HG03432 (cell line): ENCODE measurements around the gene CCDC60.
A peak's percentile ranks its signal among the peaks of the same experiment; 100 is the strongest.

Experiments
- ATAC-seq: cut with Tn5 transposase; IDR thresholded peaks from one replicate; pipeline ENCODE4 v1.9.1; 2021; ENCODE audit warnings: mild to moderate bottlenecking, moderate library complexity; ENCODE audit not compliant: unreplicated experiment

The CCDC60 gene

DNA sequence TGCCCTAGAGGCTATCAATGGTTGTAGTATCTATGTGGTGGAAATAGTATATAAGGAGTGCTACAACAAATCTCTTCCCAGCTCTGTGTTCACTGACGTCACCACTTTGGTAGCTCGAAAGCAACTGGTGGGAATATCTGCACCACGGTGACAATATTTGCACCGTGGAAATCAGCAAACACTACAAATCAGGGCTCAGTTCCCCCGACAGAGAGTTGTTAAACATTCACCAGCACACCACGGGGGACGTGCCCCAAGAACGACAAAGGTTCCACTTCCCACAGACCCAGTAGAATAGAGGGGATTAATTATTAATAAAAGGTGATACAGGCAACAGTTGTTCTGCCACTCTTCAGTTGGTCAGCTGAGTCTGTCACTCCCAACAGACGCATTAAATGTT is 98.4 kb downstream of the CCDC60 start:
- no peak for ATAC-seq

DNA sequence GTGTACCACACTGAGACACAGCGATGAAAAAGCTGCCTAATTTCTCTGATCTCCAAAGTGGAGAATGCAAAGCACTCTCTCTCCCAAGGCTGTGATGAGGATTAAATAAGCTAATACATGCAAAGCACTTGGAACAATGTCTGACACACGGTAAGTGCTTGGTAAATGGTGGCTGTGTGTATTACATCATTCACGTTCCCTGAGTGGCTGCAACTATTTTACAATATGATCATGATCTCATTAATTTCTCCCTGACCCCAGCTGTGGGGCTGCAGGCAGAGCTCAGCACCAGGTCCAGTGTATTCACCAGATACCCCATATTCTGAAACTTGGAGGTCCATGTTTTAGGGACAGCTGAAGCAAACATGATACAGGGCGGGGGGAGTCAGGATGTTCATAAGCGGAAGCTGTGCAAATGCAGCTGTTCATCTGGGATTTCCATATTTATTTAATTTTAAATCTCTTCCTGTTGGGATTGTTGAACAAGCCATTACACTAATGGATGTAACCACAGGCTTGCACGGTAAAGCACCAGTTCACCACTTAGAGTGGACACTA is 106.4 kb downstream of the CCDC60 start:
- no peak for ATAC-seq

DNA sequence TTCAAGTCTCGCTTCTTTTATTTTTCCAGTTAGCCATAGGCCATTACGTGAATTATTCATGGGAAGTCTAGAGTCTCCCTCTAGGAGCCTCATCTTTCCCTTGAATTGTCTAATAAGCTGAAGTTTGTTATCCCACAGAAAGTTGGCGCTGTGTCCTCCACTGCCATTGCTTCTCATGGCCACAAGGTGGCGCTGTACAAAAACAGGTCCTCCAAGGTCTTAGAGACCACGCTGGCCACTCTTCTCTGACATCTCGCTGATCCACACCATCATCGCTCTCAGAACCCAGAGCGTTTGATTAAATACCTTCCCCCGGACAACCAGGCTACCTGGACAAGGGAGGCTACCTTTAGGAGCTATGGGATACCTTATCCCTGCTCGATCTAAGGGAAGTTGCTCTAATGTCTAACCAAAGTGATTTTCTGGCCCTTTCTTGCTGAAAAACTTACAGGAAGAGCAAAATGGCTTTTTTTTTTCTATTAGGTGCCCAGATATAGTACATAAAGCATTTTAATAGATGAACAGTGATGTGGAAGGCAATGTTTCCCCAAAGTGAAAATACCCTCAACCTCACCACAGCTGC is 110.0 kb downstream of the CCDC60 start:
- ATAC-seq, result peak; percentile 71

GRCh38 chr12:119446459-119446858 is 111.9 kb downstream of the CCDC60 start:
- ATAC-seq, result no peak

GRCh38 chr12:119447126-119447525 is 112.6 kb downstream of the CCDC60 start:
- no peak for ATAC-seq

DNA sequence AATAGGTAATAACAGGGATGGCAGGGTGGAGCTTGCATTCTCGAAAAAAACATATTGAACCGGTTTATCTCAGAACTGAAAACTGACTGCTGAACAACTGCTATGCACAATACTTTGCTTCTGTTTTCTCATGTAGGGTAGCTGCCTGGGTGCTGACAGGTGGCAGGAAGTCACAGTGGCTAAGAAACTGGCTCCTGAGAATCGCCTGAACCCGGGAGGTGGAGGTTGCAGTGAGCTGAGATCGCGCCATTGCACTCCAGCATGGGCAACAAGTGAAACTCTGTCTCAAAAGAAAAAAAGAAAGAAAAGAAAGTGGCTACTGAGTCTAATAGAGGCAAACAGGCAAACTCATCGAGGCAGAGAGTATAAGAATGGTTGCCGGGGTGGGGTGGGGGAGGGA is 113.1 kb downstream of the CCDC60 start:
- no peak for ATAC-seq

- ATAC-seq, result no peak
Observed at GRCh38 chr12:119448611-119449131, 114.1 kb downstream of the CCDC60 start.

DNA sequence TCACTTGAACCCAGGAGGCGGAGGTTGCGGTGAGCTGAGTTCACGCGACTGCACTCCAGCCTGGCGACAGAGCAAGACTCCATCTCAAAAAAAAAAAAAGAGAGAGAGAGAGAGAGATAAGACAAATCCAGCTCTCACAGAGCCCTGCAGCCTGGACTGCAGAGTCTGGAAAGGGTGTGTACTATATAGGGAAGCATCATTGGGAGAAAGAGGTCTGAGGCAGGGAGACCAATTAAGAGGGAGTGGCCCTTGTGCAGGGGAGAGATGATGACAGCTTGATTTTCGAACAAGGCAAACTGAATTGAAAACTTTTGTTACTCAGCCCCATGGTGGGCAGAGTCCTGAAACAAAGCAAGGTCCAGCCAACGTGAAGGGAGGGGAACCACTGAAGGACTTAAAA is 116.2 kb downstream of the CCDC60 start:
- ATAC-seq, result no peak

DNA sequence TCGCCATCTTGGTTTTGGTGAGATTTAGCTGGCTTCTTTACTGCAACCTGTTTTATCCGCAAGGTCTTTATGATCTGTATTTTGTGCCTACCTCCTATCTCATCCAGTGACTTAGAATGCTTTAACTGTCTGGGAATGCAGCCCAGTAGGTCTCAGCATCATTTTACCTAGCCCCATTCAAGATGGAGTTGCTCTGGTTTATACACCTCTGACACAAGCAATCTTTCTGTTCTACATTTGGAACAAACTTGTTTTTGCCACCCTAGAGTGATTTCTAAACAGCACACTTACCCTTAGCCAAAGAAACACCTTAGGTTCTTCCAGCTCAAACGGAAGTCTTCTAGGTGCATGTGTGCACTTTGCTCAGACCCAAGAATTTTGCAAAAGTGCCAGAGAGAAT is 122.3 kb downstream of the CCDC60 start:
- ATAC-seq, result no peak

DNA sequence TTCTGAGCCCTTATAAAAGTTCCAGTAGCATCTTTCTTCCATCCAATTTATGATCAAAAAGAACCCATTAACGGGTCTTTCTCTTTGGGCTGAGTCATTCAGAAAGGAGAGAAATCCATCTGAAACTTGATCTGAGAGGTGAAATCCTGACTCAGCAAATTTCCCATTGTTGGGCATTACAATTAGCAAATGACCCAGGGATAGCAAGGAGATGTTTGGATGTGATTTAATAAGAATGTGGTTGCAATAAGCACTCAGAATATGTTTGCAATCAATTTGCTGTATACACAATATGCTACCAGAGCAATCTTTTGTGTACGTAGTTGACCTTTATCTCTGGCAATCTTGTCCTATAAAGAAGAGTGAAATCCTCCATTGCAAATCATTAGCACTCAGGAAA is 122.7 kb downstream of the CCDC60 start:
- ATAC-seq, result no peak

GRCh38 chr12:119459481-119459880 is 125.0 kb downstream of the CCDC60 start:
- no peak for ATAC-seq

DNA sequence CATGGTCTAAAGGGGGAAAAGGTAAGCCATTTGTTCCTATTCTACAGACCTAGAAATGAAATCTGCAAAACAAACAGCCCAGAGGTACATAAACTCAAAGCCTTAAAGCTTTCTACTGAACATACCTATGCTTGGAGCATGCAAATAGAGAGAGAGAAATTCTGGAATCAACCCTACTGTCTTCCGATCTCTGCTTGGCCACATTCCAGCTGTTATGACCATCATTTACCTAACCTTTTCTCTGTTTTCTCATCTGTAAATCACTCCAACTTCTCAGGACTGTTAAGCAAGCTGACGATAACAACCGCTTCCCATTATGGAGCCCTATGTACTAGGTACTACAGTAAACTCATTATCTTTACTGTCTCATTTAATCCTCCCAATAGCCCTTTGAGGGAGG is 126.3 kb downstream of the CCDC60 start:
- ATAC-seq, result no peak

DNA sequence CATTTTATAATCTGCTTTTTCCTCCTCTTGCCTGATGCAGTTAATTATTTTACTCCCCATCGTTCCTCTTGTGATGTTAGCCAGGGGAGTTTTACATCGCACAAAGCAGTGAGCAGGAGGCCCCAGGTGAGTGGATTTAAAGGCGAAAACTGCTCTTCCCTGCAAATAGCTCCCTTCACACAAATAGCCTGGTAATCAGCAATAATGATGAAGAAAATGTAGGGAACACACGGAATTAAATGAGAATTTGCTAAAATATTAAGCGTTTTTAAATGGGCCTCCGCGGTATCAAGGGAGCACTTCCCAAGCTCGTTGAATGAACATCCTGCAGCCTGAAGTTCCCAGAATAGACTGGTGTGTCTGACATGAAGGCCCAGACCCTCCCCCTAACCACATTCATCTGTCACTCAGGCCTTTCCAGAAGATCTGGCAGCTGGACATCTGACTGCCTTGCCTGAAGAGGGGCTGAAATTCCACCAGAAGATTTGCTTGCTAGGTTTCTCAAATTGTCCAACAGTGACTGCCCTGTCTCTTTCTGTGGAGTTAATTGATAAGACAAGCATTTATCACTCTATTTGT is 127.2 kb downstream of the CCDC60 start:
- no peak for ATAC-seq

DNA sequence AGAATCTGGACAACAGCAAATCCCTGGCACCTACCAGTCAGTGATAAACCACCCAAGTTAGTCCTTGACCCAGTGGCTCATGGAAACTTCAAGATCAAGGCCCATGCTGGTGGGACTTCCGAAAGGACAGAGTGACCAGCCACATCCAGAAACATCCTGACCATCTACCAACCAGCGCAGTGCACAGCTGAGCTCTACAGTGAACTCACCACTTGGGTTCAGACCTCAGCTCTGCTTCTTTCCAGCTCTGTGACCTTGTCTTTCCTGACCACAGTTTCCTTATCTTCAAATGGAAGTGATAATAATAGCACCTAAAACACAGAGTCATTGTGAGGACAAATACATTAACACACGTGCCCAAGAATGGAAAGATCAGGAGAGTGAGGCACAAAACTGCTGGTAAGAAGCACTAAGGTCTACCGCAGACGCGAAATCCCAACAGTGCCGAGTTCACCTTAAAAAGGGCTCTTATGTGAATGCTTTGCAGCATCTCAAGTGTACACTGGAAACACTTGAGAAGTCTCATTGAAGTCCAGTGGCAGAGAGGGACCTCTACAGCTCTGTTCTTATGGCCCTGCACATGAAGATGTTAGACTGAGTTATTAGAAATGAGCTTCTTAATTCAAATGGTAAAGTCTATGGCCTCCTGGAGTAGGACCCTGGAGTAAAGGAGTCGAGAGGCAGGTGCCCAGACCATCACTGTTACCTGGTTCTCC is 128.8 kb downstream of the CCDC60 start:
- no peak for ATAC-seq

DNA sequence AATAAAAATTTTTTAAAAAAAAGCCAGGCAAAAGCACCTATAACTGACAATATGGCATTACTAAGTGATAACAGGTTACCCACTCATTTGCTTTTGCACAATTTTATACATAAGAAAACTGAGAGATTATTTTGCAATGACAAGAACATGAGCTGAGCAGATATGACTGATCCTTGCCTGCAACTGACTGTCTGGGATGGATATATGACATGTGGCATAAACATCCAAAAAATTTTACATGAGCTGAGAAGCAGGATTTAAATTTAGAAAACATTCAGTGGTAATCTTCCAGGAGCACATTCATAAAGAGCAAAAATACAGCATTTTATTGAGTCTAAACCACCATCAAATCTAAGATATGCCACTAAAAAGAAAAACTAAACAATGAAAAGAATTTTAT is 133.8 kb downstream of the CCDC60 start:
- no peak for ATAC-seq

- ATAC-seq, result no peak
Observed at GRCh38 chr12:119475650-119476049, 141.1 kb downstream of the CCDC60 start.

- ATAC-seq, result no peak
Observed at GRCh38 chr12:119476951-119477350, 142.4 kb downstream of the CCDC60 start.

GRCh38 chr12:119479121-119479561 is 144.6 kb downstream of the CCDC60 start:
- ATAC-seq, result no peak

- ATAC-seq, result no peak
Observed at GRCh38 chr12:119480551-119480950, 146.0 kb downstream of the CCDC60 start.

GRCh38 chr12:119486599-119487154 is 152.1 kb downstream of the CCDC60 start:
- no peak for ATAC-seq

GRCh38 chr12:119491814-119492213 is 157.3 kb downstream of the CCDC60 start:
- no peak for ATAC-seq

DNA sequence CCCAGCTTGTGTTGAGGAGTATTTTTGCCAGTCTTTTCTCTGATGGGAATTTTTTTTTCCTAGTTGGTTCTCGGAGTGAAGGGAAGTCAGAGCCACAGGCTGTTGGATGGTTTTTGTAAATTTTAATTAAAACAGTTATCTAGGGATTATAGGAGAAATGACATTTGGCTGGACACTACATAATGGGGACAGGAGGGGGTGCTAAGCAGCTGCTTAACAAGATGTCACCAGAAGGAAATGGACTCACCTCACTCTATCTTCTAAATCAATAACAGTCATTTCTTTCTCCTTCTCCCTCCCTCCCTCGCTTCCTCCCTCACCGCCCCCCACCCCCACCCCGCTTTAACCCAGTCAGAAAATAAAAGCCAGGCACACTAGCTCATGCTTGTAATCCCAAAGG is 165.7 kb downstream of the CCDC60 start:
- ATAC-seq, result no peak
